HEK293 (cell line): Measurements from ENCODE around the gene MYO7A.

Experiments used
- CTCF ChIA-PET: fragments of 350-600 bp; formaldehyde crosslinking; extraction: SDS; loops from one replicate; lab custom pipeline; 2021; ENCODE audit warnings: antibody characterized with exemption; lab: Yijun Ruan, JAX
- POLR2A ChIA-PET: fragments of 300-600 bp; formaldehyde crosslinking; extraction: SDS; loops from one replicate; lab custom pipeline; 2020; ENCODE audit warnings: antibody characterized with exemption, inconsistent platforms; lab: Yijun Ruan, JAX
- H3K27ac ChIP-seq: fragments of 200-500 bp; sonication (Bioruptor generic); 2 replicates; pipeline ENCODE4 v1.5.1; 2014; ENCODE audit warnings: low read depth, low read length, control low read depth, inconsistent platforms; ENCODE audit errors: extremely low read depth
- H3K36me3 ChIP-seq, 2 experiments: fragments of 200-500 bp in 1 of 2; sonication (Bioruptor generic) in 1 of 2; 1 replicate in 1 of 2; 2 replicates in 1 of 2; pipeline ENCODE4 v1.5.1; 2014 to 2017; ENCODE audit warnings: inconsistent platforms in 2 of 2, low read length in 2 of 2; ENCODE audit not compliant: control insufficient read depth in 2 of 2, insufficient read depth in 1 of 2
- H3K4me1 ChIP-seq: fragments of 200-500 bp; sonication (Bioruptor generic); 2 replicates; pipeline ENCODE4 v1.5.1; 2014; ENCODE audit warnings: mild to moderate bottlenecking, low read length, inconsistent platforms; ENCODE audit not compliant: control insufficient read depth, insufficient read depth
- H3K4me3 ChIP-seq: 2 replicates; pipeline ENCODE4 v1.5.1; 2011; ENCODE audit warnings: low read depth, mild to moderate bottlenecking, control low read depth, low read length, moderate library complexity
- H3K9me3 ChIP-seq: fragments of 200-500 bp; sonication (Bioruptor generic); 2 replicates; pipeline ENCODE4 v1.5.1; 2014; ENCODE audit warnings: low read depth, low read length, inconsistent platforms; ENCODE audit not compliant: control insufficient read depth, insufficient read depth
- HOXA7 ChIP-seq: sonication (generic); formaldehyde crosslinking; IDR thresholded peaks from 2 replicates; pipeline ENCODE4 v1.8.1; 2022; ENCODE audit warnings: missing genetic modification reagents, borderline replicate concordance
- KLF8 ChIP-seq: fragments of 450-650 bp; formaldehyde crosslinking; IDR thresholded peaks from 2 replicates; pipeline ENCODE4 v1.5.1; 2016; ENCODE audit warnings: missing biosample characterization, missing genetic modification characterization
- SALL2 ChIP-seq: fragments of 450-650 bp; formaldehyde crosslinking; IDR thresholded peaks from 2 replicates; pipeline ENCODE4 v1.5.0; 2017; ENCODE audit warnings: missing biosample characterization, mild to moderate bottlenecking, missing genetic modification characterization, borderline replicate concordance
- SCRT1 ChIP-seq: fragments of 450-650 bp; formaldehyde crosslinking; IDR thresholded peaks from 2 replicates; pipeline ENCODE4 v1.5.1; 2016; ENCODE audit warnings: missing biosample characterization, missing genetic modification characterization, borderline replicate concordance
- TCF7L2 ChIP-seq: IDR thresholded peaks from 2 replicates; pipeline ENCODE4 v1.6.1; 2011; ENCODE audit warnings: low read depth, mild to moderate bottlenecking, inconsistent platforms, low read length, moderate library complexity, borderline replicate concordance
- WT1 ChIP-seq: fragments of 450-650 bp; formaldehyde crosslinking; IDR thresholded peaks from 2 replicates; pipeline ENCODE4 v1.5.1; 2016; ENCODE audit warnings: missing biosample characterization, missing genetic modification characterization
- YY2 ChIP-seq: fragments of 450-650 bp; formaldehyde crosslinking; IDR thresholded peaks from 2 replicates; pipeline ENCODE4 v1.5.1; 2016; ENCODE audit warnings: missing biosample characterization, missing genetic modification characterization
- ZBTB6 ChIP-seq: fragments of 450-650 bp; formaldehyde crosslinking; IDR thresholded peaks from 2 replicates; pipeline ENCODE4 v1.5.1; 2017; ENCODE audit warnings: missing biosample characterization, missing genetic modification characterization
- ZIC2 ChIP-seq: fragments of 450-650 bp; formaldehyde crosslinking; IDR thresholded peaks from 2 replicates; pipeline ENCODE4 v1.5.1; 2016; ENCODE audit warnings: missing biosample characterization, missing genetic modification characterization
- ZNF121 ChIP-seq: fragments of 450-650 bp; formaldehyde crosslinking; IDR thresholded peaks from 2 replicates; pipeline ENCODE4 v1.5.1; 2016; ENCODE audit warnings: missing biosample characterization, missing genetic modification characterization
- ZNF140 ChIP-seq: fragments of 450-650 bp; formaldehyde crosslinking; IDR thresholded peaks from 2 replicates; pipeline ENCODE4 v1.5.1; 2016; ENCODE audit warnings: missing biosample characterization, missing genetic modification characterization
- ZNF19 ChIP-seq: fragments of 450-650 bp; formaldehyde crosslinking; IDR thresholded peaks from 2 replicates; pipeline ENCODE4; 2016; ENCODE audit warnings: missing biosample characterization, missing genetic modification characterization, low read depth
- ZNF211 ChIP-seq: fragments of 450-650 bp; formaldehyde crosslinking; IDR thresholded peaks from 2 replicates; pipeline ENCODE4 v1.5.1; 2016; ENCODE audit warnings: low read depth, missing biosample characterization, missing genetic modification characterization
- ZNF48 ChIP-seq: fragments of 450-650 bp; formaldehyde crosslinking; IDR thresholded peaks from 2 replicates; pipeline ENCODE4 v1.5.1; 2016; ENCODE audit warnings: missing biosample characterization, missing genetic modification characterization
- ZNF513 ChIP-seq: fragments of 450-650 bp; IDR thresholded peaks from 2 replicates; pipeline ENCODE4 v1.5.1; 2018; ENCODE audit warnings: missing biosample characterization, missing genetic modification characterization
- ZNF544 ChIP-seq: fragments of 450-650 bp; formaldehyde crosslinking; IDR thresholded peaks from 2 replicates; pipeline ENCODE4 v1.5.0; 2017; ENCODE audit warnings: missing biosample characterization, missing genetic modification characterization
- ZNF623 ChIP-seq: fragments of 450-650 bp; formaldehyde crosslinking; IDR thresholded peaks from 2 replicates; pipeline ENCODE4 v1.5.1; 2016; ENCODE audit warnings: missing biosample characterization, missing genetic modification characterization
- TF ChIP-seq, protein P1 (sequence below): fragments of 450-650 bp; formaldehyde crosslinking; IDR thresholded peaks from 2 replicates; pipeline ENCODE4 v1.5.1; 2017; ENCODE audit warnings: missing biosample characterization, mild to moderate bottlenecking, missing genetic modification characterization, moderate library complexity
- TF ChIP-seq, protein P2 (sequence below): sonication (generic); formaldehyde crosslinking; IDR thresholded peaks from 2 replicates; pipeline ENCODE4 v1.8.1; 2022; ENCODE audit warnings: mild to moderate bottlenecking, moderate library complexity, missing genetic modification reagents
- TF ChIP-seq, protein P3 (sequence below): fragments of 450-650 bp; formaldehyde crosslinking; IDR thresholded peaks from 2 replicates; pipeline ENCODE4 v1.5.1; 2016; ENCODE audit warnings: missing biosample characterization, missing genetic modification characterization

MYO7A gene

GRCh38 chr11:77122576-77123212 lies 5.4 kb upstream of the MYO7A start (continued):
- TF ChIP-seq, protein P1, sequence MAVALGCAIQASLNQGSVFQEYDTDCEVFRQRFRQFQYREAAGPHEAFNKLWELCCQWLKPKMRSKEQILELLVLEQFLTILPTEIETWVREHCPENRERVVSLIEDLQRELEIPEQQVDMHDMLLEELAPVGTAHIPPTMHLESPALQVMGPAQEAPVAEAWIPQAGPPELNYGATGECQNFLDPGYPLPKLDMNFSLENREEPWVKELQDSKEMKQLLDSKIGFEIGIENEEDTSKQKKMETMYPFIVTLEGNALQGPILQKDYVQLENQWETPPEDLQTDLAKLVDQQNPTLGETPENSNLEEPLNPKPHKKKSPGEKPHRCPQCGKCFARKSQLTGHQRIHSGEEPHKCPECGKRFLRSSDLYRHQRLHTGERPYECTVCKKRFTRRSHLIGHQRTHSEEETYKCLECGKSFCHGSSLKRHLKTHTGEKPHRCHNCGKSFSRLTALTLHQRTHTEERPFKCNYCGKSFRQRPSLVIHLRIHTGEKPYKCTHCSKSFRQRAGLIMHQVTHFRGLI, result no peak
- TF ChIP-seq ZIC2 (tag by site-specific recombination) (peak; percentile 65), ZNF513 (tag by site-specific recombination) (no peak), ZNF48 (tag by site-specific recombination) (no peak)
- TF ChIP-seq, all 188 proteins: peak for 2

- Histone ChIP-seq H3K9me3 (no peaks in the 10 kb centered on the region), H3K4me1 (no peaks in the 10 kb centered on the region; the same call in 1 of the 2 replicates), H3K36me3 (no peaks in the 10 kb centered on the region), H3K27ac (no peak overlapping the region), H3K4me3 (no peak overlapping the region)
- ChIA-PET POLR2A (no interaction called here), CTCF (no interaction called here)
- no peak for TF ChIP-seq WT1 (tag by site-specific recombination)
- TF ChIP-seq ZNF544 (tag by site-specific recombination), result no peak
- no peak for TF ChIP-seq YY2 (tag by site-specific recombination)
- TF ChIP-seq, protein P2, sequence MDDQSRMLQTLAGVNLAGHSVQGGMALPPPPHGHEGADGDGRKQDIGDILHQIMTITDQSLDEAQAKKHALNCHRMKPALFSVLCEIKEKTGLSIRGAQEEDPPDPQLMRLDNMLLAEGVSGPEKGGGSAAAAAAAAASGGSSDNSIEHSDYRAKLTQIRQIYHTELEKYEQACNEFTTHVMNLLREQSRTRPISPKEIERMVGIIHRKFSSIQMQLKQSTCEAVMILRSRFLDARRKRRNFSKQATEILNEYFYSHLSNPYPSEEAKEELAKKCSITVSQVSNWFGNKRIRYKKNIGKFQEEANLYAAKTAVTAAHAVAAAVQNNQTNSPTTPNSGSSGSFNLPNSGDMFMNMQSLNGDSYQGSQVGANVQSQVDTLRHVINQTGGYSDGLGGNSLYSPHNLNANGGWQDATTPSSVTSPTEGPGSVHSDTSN (CRISPR knock-in tag), result no peak
- TF ChIP-seq, protein P1, result no peak
- TF ChIP-seq, protein P3, sequence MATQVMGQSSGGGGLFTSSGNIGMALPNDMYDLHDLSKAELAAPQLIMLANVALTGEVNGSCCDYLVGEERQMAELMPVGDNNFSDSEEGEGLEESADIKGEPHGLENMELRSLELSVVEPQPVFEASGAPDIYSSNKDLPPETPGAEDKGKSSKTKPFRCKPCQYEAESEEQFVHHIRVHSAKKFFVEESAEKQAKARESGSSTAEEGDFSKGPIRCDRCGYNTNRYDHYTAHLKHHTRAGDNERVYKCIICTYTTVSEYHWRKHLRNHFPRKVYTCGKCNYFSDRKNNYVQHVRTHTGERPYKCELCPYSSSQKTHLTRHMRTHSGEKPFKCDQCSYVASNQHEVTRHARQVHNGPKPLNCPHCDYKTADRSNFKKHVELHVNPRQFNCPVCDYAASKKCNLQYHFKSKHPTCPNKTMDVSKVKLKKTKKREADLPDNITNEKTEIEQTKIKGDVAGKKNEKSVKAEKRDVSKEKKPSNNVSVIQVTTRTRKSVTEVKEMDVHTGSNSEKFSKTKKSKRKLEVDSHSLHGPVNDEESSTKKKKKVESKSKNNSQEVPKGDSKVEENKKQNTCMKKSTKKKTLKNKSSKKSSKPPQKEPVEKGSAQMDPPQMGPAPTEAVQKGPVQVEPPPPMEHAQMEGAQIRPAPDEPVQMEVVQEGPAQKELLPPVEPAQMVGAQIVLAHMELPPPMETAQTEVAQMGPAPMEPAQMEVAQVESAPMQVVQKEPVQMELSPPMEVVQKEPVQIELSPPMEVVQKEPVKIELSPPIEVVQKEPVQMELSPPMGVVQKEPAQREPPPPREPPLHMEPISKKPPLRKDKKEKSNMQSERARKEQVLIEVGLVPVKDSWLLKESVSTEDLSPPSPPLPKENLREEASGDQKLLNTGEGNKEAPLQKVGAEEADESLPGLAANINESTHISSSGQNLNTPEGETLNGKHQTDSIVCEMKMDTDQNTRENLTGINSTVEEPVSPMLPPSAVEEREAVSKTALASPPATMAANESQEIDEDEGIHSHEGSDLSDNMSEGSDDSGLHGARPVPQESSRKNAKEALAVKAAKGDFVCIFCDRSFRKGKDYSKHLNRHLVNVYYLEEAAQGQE (tag by site-specific recombination), result no peak
- TF ChIP-seq HOXA7, result no peak
- TF ChIP-seq ZNF140 (tag by site-specific recombination), result no peak
- no peak for TF ChIP-seq TCF7L2
- TF ChIP-seq ZNF623, result no peak
- no peak for TF ChIP-seq ZBTB6 (tag by site-specific recombination)
- TF ChIP-seq ZNF121, result no peak
- no peak for TF ChIP-seq KLF8
- TF ChIP-seq SALL2 (tag by site-specific recombination), result no peak
- no peak for TF ChIP-seq SCRT1 (tag by site-specific recombination)
- no peak for TF ChIP-seq ZNF211 (tag by site-specific recombination)
- no peak for TF ChIP-seq ZNF19 (tag by site-specific recombination)
Observed at GRCh38 chr11:77123591-77123990, 4.5 kb upstream of the MYO7A start.
